GM12878 (cell line): Measurements from ENCODE around the gene ZNF146. TPM values are rescaled to one million over a fixed set of nuclear protein-coding genes. Genes with fewer than 3 reads are reported as not detected.

Source experiments
- NFIC ChIP-seq: IDR thresholded peaks from 2 replicates; pipeline ENCODE4 v1.6.1; 2012; ENCODE audit warnings: low read depth, mild to moderate bottlenecking, inconsistent platforms, low read length, moderate library complexity
- NFYB ChIP-seq: IDR thresholded peaks from 2 replicates; pipeline ENCODE4 v1.6.1; 2011; ENCODE audit warnings: low read depth, mild to moderate bottlenecking, low read length, improper control_type of control experiment, moderate library complexity; ENCODE audit not compliant: insufficient read depth
- POLR2AphosphoS2 ChIP-seq: IDR thresholded peaks from 2 replicates; pipeline ENCODE4 v1.6.1; 2011; ENCODE audit warnings: low read depth, mild to moderate bottlenecking, low read length, improper control_type of control experiment, moderate library complexity
- PRDM15 ChIP-seq: fragments of 450-650 bp; formaldehyde crosslinking; IDR thresholded peaks from 2 replicates; pipeline ENCODE4 v1.4.0; 2020; ENCODE audit warnings: mild to moderate bottlenecking, moderate library complexity
- RB1 ChIP-seq: fragments of 450-650 bp; formaldehyde crosslinking; IDR thresholded peaks from 2 replicates; pipeline ENCODE4 v1.6.1; 2017; ENCODE audit warnings: mild to moderate bottlenecking, borderline replicate concordance
- RELB ChIP-seq: fragments of 450-650 bp; IDR thresholded peaks from 2 replicates; pipeline ENCODE4 v1.6.1; 2017; ENCODE audit warnings: low read depth, mild to moderate bottlenecking, moderate library complexity
- SMAD5 ChIP-seq: IDR thresholded peaks from 2 replicates; pipeline ENCODE4 v1.6.1; 2016; ENCODE audit warnings: antibody characterized with exemption, low read depth
- ZBTB40 ChIP-seq: fragments of 450-650 bp; IDR thresholded peaks from 2 replicates; pipeline ENCODE4 v1.6.1; 2016; ENCODE audit warnings: mild to moderate bottlenecking, moderate library complexity, borderline replicate concordance
- polyA plus RNA-seq, 11 experiments: library from polyadenylated mRNA; depleted of rRNA in 4 of 11; unstranded in 6 of 11; stranded (reverse) in 5 of 11; fragments of >200 nt; fragmentation: Nextera tagmentation in 4 of 11; fragmentation: Illumina TruSeq in 1 of 11; extraction: Ambion mirVana in 4 of 11; extraction: Trizol in 1 of 11; gene quantifications; 1 replicate in 1 of 11; 2 replicates in 10 of 11; pipeline versions ENCODE4 v1.2.1 to v1.2.3, GENCODE V29; 2011 to 2016; ENCODE audit warnings: inconsistent platforms in 2 of 11, missing spikeins in 2 of 11, low read depth in 1 of 11
- total RNA-seq, 4 experiments: library from RNA; depleted of rRNA in 3 of 4; stranded (reverse); fragments of >200 nt in 3 of 4; fragmentation: Illumina TruSeq in 1 of 4; extraction: Trizol in 1 of 4; gene quantifications; 2 replicates each; pipeline versions ENCODE4 v1.2.1 to v1.2.3, GENCODE V29; 2013 to 2021
- TF ChIP-seq, protein P1 (sequence below): IDR thresholded peaks from 2 replicates; pipeline ENCODE4 v1.6.1; 2012; ENCODE audit warnings: low read depth, low read length, improper control_type of control experiment
- TF ChIP-seq, protein P2 (sequence below): fragments of 450-650 bp; IDR thresholded peaks from 2 replicates; pipeline ENCODE4 v1.6.1; 2017; ENCODE audit warnings: borderline replicate concordance
- TF ChIP-seq, protein P3 (sequence below): fragments of 450-650 bp; formaldehyde crosslinking; IDR thresholded peaks from 2 replicates; pipeline ENCODE4 v1.5.0; 2022; ENCODE audit warnings: mild to moderate bottlenecking, missing genetic modification characterization

Gene ZNF146
- total and polyA plus RNA-seq, 10 of the 15 experiments (the other 5 are each of a cell fraction or from before 2014, with no cell fraction given), result 20.0 to 115 (median 71.2) TPM

DNA sequence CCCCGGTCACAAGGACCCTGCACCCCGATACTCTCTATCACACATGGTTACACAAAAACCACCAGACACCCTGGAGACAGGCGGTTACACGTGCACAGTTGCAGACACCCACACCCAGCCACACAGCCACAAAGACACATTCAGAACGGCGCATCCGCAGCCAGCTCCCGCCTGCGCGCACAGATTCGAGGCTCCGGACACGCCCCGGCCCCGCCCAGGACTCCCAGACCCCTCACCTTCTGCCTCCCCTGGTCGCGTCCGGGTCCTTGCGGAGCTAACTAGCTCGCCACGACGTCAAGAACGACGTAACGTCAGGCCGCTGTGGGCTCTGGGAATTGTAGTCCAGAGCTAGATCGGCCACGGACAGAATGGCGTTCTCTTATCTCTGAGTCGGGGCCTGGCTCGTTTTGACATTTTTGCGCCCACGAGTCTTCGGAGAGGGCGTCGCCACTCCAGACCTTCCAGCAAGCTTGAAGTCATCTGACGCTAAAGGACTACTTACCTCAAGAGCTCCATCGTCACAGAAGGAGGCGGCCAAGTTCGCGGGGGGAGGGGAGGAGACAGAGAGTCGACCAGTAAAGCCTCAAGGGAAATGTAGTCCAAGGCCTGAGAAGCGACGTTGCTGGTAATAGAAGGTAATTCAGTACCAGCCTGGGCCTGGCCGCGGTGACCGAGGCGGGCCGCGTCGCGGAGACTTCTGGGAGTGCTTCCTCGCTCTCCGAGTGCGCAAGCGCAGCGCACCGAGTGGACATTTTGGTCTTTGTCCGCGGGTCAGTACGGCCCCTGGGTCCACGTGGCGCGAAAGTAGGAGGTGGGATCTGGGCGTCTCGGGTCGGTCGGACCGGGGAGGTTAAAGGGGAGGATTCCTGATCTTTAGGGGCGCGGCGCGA is at the start of gene ZNF146, which contains the start of gene ZNF565 (continued):
- TF ChIP-seq ZBTB40, result peak; percentile 62; the same call in 1 of the 2 replicates
- TF ChIP-seq NFIC, result no peak
- TF ChIP-seq, protein P1, sequence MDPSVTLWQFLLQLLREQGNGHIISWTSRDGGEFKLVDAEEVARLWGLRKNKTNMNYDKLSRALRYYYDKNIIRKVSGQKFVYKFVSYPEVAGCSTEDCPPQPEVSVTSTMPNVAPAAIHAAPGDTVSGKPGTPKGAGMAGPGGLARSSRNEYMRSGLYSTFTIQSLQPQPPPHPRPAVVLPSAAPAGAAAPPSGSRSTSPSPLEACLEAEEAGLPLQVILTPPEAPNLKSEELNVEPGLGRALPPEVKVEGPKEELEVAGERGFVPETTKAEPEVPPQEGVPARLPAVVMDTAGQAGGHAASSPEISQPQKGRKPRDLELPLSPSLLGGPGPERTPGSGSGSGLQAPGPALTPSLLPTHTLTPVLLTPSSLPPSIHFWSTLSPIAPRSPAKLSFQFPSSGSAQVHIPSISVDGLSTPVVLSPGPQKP, result no peak
- peak; percentile 91 for TF ChIP-seq SMAD5
- peak; percentile 57; the same call in 1 of the 2 replicates for TF ChIP-seq RELB
- TF ChIP-seq PRDM15 (CRISPR knock-in tag), result no peak
- no peak for TF ChIP-seq POLR2AphosphoS2
- peak; percentile 75; the same call in 1 of the 2 replicates for TF ChIP-seq RB1
- TF ChIP-seq, protein P2, sequence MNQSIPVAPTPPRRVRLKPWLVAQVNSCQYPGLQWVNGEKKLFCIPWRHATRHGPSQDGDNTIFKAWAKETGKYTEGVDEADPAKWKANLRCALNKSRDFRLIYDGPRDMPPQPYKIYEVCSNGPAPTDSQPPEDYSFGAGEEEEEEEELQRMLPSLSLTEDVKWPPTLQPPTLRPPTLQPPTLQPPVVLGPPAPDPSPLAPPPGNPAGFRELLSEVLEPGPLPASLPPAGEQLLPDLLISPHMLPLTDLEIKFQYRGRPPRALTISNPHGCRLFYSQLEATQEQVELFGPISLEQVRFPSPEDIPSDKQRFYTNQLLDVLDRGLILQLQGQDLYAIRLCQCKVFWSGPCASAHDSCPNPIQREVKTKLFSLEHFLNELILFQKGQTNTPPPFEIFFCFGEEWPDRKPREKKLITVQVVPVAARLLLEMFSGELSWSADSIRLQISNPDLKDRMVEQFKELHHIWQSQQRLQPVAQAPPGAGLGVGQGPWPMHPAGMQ, result no peak
- TF ChIP-seq, protein P3, sequence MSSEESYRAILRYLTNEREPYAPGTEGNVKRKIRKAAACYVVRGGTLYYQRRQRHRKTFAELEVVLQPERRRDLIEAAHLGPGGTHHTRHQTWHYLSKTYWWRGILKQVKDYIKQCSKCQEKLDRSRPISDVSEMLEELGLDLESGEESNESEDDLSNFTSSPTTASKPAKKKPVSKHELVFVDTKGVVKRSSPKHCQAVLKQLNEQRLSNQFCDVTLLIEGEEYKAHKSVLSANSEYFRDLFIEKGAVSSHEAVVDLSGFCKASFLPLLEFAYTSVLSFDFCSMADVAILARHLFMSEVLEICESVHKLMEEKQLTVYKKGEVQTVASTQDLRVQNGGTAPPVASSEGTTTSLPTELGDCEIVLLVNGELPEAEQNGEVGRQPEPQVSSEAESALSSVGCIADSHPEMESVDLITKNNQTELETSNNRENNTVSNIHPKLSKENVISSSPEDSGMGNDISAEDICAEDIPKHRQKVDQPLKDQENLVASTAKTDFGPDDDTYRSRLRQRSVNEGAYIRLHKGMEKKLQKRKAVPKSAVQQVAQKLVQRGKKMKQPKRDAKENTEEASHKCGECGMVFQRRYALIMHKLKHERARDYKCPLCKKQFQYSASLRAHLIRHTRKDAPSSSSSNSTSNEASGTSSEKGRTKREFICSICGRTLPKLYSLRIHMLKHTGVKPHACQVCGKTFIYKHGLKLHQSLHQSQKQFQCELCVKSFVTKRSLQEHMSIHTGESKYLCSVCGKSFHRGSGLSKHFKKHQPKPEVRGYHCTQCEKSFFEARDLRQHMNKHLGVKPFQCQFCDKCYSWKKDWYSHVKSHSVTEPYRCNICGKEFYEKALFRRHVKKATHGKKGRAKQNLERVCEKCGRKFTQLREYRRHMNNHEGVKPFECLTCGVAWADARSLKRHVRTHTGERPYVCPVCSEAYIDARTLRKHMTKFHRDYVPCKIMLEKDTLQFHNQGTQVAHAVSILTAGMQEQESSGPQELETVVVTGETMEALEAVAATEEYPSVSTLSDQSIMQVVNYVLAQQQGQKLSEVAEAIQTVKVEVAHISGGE (CRISPR knock-in tag), result no peak
- TF ChIP-seq NFYB, result no peak
